ENCODE measurements around the gene LRGUK.
"Not testable (repeated sequence)": the region's sequence is repeated elsewhere in the genome, so short reads cannot be mapped to it uniquely, and the experiment has no call there.

LRGUK gene

DNA sequence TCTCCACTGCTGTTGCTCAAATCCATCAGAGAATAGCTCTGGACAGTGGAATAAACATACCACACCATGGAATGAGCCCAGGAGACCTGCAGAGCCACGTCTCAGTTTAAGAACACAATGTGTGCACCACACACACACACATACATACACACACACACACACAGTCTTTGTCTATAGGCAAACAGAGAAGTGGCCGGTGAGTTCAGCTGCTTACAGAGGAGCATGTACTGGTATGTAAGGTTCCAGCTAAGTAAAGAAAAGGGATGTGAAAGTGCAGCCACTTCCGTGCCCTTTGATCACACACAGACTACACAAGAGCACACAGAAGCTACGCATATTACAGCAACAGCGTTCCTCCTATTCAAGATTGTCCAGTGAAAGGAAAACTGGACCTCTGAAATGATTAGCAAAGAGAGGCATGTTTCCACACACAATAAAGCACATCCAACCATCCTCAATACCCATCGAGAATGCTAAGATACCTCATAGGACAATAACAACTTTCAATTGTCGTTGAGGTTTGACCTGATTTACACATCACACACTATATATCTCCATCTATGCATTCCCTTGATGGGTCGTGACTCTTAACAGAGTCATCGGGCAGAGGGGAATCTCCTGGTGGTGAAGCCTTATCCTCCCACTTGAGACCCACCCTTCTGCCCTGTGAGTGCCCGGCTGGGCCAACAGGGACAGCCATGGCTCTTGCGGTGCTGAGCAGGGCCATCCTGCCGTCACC, 166.0 kb downstream of the LRGUK start:
- Histone ChIP-seq H2AFZ (ENCODE audit: low read depth, low read length) (no peak overlapping the region), H3K9ac (ENCODE audit: low read length) (no peak overlapping the region), H3K36me3 (ENCODE audit: control insufficient read depth in 1 of 2, insufficient read depth in 2 of 2, low read depth in 1 of 2, low read length in 2 of 2) (peaks cover 23 to 49% of the 10 kb centered on the region in 2 experiments), H3K14ac (ENCODE audit: low read length in 2 of 2) (no peak overlapping the region), H3K18ac (ENCODE audit: low read depth in 1 of 2, low read length in 2 of 2) (no peak overlapping the region), H4K91ac (ENCODE audit: low read length) (no peak overlapping the region), H2BK15ac (ENCODE audit: low read depth, poor library complexity, severe bottlenecking) (no peak overlapping the region), H3K79me1 (replicated peaks; ENCODE audit: low read length, poor library complexity, severe bottlenecking) (no peaks in the 10 kb centered on the region), H3K4me3 (ENCODE audit: insufficient read depth in 1 of 2, low read depth in 1 of 2, low read length in 2 of 2) (no peak overlapping the region), H3K27me3 (ENCODE audit: control insufficient read depth in 1 of 2, insufficient read depth in 1 of 2, low read length in 2 of 2) (no peaks in the 10 kb centered on the region), H3K27ac (ENCODE audit: low read length, poor library complexity, severe bottlenecking) (no peak overlapping the region), H2BK12ac (ENCODE audit: low read length in 2 of 2) (no peak overlapping the region), H3K9me3 (ENCODE audit: control insufficient read depth, low read length) (no peaks in the 10 kb centered on the region), H3K4me1 (ENCODE audit: control insufficient read depth, insufficient read depth, low read depth, low read length) (no peaks in the 10 kb centered on the region), H3K23ac (ENCODE audit: low read length in 2 of 2) (no peak overlapping the region), H4K8ac (ENCODE audit: low read length) (no peak overlapping the region), H2BK5ac (ENCODE audit: low read depth, low read length, poor library complexity, severe bottlenecking) (no peak overlapping the region), H2AK5ac (ENCODE audit: low read length, severe bottlenecking) (no peak overlapping the region), H2BK120ac (ENCODE audit: low read depth, low read length) (no peak overlapping the region), H3K4ac (ENCODE audit: low read depth in 1 of 2, low read length in 2 of 2) (no peak overlapping the region), H3K4me2 (ENCODE audit: low read length, poor library complexity, severe bottlenecking) (no peak overlapping the region)
- DNase-seq: no peak
- WGBS: 96% methylated on average over 11 of the region's 12 CpGs

DNA sequence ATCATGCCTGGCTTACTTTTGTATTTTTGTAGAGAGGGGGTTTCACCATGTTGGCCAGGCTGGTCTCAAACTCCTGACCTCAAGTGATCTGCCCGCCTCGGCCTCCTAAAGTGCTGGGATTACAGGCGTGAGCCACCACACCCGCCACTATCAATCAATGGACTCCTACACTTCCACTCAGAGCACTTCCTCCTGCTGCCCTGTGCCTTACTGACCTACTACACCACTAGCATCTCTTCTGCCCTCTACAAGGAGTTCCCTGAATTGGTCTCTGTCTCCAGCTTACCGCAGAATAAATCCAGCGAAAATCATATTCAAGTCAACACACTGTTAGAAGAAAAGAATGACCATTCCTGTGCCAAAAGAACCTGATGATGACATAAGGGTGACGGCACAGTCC, 168.8 kb downstream of the LRGUK start:
- peaks cover 23 to 77% of the 10 kb centered on the region in 2 experiments for H3K36me3 ChIP-seq (ENCODE audit: control insufficient read depth in 1 of 2, insufficient read depth in 2 of 2, low read depth in 1 of 2, low read length in 2 of 2)

GRCh38 chr7:134297489-134297888, 170.3 kb downstream of the LRGUK start:
- Histone ChIP-seq H3K79me1 (replicated peaks; ENCODE audit: low read length, poor library complexity, severe bottlenecking) (no peaks in the 10 kb centered on the region), H3K36me3 (ENCODE audit: control insufficient read depth in 1 of 2, insufficient read depth in 2 of 2, low read depth in 1 of 2, low read length in 2 of 2) (peaks cover 23 to 85% of the 10 kb centered on the region in 2 experiments), H3K27ac (ENCODE audit: low read length, poor library complexity, severe bottlenecking) (no peak overlapping the region), H3K14ac (ENCODE audit: low read length in 2 of 2) (no peak overlapping the region), H3K9ac (ENCODE audit: low read length) (no peak overlapping the region), H3K18ac (ENCODE audit: low read depth in 1 of 2, low read length in 2 of 2) (no peak overlapping the region), H3K4me2 (ENCODE audit: low read length, poor library complexity, severe bottlenecking) (no peak overlapping the region), H2AFZ (ENCODE audit: low read depth, low read length) (no peak overlapping the region), H3K4ac (ENCODE audit: low read depth in 1 of 2, low read length in 2 of 2) (no peak overlapping the region), H3K4me3 (ENCODE audit: insufficient read depth in 1 of 2, low read depth in 1 of 2, low read length in 2 of 2) (no peak overlapping the region), H2BK15ac (ENCODE audit: low read depth, poor library complexity, severe bottlenecking) (no peak overlapping the region), H2BK5ac (ENCODE audit: low read depth, low read length, poor library complexity, severe bottlenecking) (no peak overlapping the region), H4K91ac (ENCODE audit: low read length) (no peak overlapping the region), H2BK120ac (ENCODE audit: low read depth, low read length) (no peak overlapping the region), H3K9me3 (ENCODE audit: control insufficient read depth, low read length) (no peaks in the 10 kb centered on the region), H2AK5ac (ENCODE audit: low read length, severe bottlenecking) (no peak overlapping the region), H4K8ac (ENCODE audit: low read length) (no peak overlapping the region), H3K27me3 (ENCODE audit: control insufficient read depth in 1 of 2, insufficient read depth in 1 of 2, low read length in 2 of 2) (no peaks in the 10 kb centered on the region), H3K4me1 (ENCODE audit: control insufficient read depth, insufficient read depth, low read depth, low read length) (peaks cover 2% of the 10 kb centered on the region), H3K23ac (ENCODE audit: low read length in 2 of 2) (no peak overlapping the region), H2BK12ac (ENCODE audit: low read length in 2 of 2) (no peak overlapping the region)
- no peak for DNase-seq
- WGBS: 100% methylated on average over 2 of the region's 2 CpGs

More for the DNA sequence above, 168.8 kb downstream of the LRGUK start:
- H3K23ac ChIP-seq (ENCODE audit: low read length in 2 of 2); DNase-seq; H3K18ac ChIP-seq (ENCODE audit: low read depth in 1 of 2, low read length in 2 of 2); H3K9ac ChIP-seq (ENCODE audit: low read length); H3K14ac ChIP-seq (ENCODE audit: low read length in 2 of 2); H3K4me3 ChIP-seq (ENCODE audit: insufficient read depth in 1 of 2, low read depth in 1 of 2, low read length in 2 of 2); H2BK120ac ChIP-seq (ENCODE audit: low read depth, low read length); H2BK12ac ChIP-seq (ENCODE audit: low read length in 2 of 2); H2BK5ac ChIP-seq (ENCODE audit: low read depth, low read length, poor library complexity, severe bottlenecking); H2AFZ ChIP-seq (ENCODE audit: low read depth, low read length); H3K27me3 ChIP-seq (ENCODE audit: control insufficient read depth in 1 of 2, insufficient read depth in 1 of 2, low read length in 2 of 2); H3K4ac ChIP-seq (ENCODE audit: low read depth in 1 of 2, low read length in 2 of 2); H3K27ac ChIP-seq (ENCODE audit: low read length, poor library complexity, severe bottlenecking); H3K4me1 ChIP-seq (ENCODE audit: control insufficient read depth, insufficient read depth, low read depth, low read length); H3K9me3 ChIP-seq (ENCODE audit: control insufficient read depth, low read length); H3K4me2 ChIP-seq (ENCODE audit: low read length, poor library complexity, severe bottlenecking); H4K91ac ChIP-seq (ENCODE audit: low read length); H4K8ac ChIP-seq (ENCODE audit: low read length); H3K79me1 ChIP-seq (replicated peaks; ENCODE audit: low read length, poor library complexity, severe bottlenecking); H2AK5ac ChIP-seq (ENCODE audit: low read length, severe bottlenecking); H2BK15ac ChIP-seq (ENCODE audit: low read depth, poor library complexity, severe bottlenecking): not testable (repeated sequence)
- WGBS: 85% methylated on average over 7 of the region's 7 CpGs

DNA sequence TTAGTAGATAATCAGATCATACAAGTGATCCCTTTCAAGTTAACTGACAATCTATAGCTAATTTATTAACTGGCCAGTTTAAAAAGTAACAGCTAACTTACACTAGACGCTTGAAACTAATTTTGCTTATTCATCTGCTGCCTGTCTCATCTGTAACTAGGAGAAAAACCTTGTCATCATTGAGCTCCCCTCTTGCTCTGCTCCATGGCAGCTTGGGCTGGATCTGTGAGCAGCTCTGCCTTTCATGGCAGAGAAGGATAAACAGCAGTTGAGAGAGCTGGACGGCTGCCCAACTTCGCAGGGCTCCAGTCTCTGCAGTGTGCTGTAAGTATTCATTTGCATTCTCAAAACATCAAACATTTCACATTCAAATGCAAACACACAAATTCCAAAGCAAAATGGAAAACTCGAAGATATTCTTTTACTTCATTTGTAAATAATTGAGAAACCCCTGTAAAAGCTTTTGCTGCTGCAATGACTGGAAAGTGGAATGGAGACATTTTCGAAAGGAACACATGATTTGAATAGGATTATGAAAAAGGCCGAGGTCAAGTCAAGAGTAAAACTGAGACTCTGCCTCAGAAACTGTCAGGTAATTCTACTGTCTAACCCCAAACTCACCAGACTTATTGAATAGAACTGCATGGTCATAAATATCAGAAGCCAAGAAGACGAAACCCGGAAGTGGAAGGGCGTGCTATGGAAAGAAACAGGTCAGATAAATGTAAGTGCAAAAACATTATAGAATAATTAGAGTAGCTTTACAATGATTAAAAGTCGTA, 172.0 kb downstream of the LRGUK start:
- Histone ChIP-seq H2BK120ac (ENCODE audit: low read depth, low read length) (no peak overlapping the region), H3K4me3 (ENCODE audit: insufficient read depth in 1 of 2, low read depth in 1 of 2, low read length in 2 of 2) (no peak overlapping the region), H3K27me3 (ENCODE audit: control insufficient read depth in 1 of 2, insufficient read depth in 1 of 2, low read length in 2 of 2) (no peaks in the 10 kb centered on the region), H3K23ac (ENCODE audit: low read length in 2 of 2) (no peak overlapping the region), H3K9me3 (ENCODE audit: control insufficient read depth, low read length) (no peaks in the 10 kb centered on the region), H2BK5ac (ENCODE audit: low read depth, low read length, poor library complexity, severe bottlenecking) (no peak overlapping the region), H4K91ac (ENCODE audit: low read length) (no peak overlapping the region), H3K14ac (ENCODE audit: low read length in 2 of 2) (no peak overlapping the region), H3K4me2 (ENCODE audit: low read length, poor library complexity, severe bottlenecking) (no peak overlapping the region), H2AFZ (ENCODE audit: low read depth, low read length) (no peak overlapping the region), H3K4me1 (ENCODE audit: control insufficient read depth, insufficient read depth, low read depth, low read length) (peaks cover 2% of the 10 kb centered on the region), H4K8ac (ENCODE audit: low read length) (no peak overlapping the region), H3K27ac (ENCODE audit: low read length, poor library complexity, severe bottlenecking) (no peak overlapping the region), H3K18ac (ENCODE audit: low read depth in 1 of 2, low read length in 2 of 2) (no peak overlapping the region), H3K9ac (ENCODE audit: low read length) (no peak overlapping the region), H3K79me1 (replicated peaks; ENCODE audit: low read length, poor library complexity, severe bottlenecking) (no peaks in the 10 kb centered on the region), H2BK12ac (ENCODE audit: low read length in 2 of 2) (no peak overlapping the region), H2BK15ac (ENCODE audit: low read depth, poor library complexity, severe bottlenecking) (no peak overlapping the region), H2AK5ac (ENCODE audit: low read length, severe bottlenecking) (no peak overlapping the region), H3K4ac (ENCODE audit: low read depth in 1 of 2, low read length in 2 of 2) (no peak overlapping the region), H3K36me3 (ENCODE audit: control insufficient read depth in 1 of 2, insufficient read depth in 2 of 2, low read depth in 1 of 2, low read length in 2 of 2) (peaks cover 18 to 84% of the 10 kb centered on the region in 2 experiments)
- DNase-seq: peak; percentile 12
- WGBS: 96% methylated on average over 5 of the region's 10 CpGs

Measured in mesenchymal stem cell (in vitro differentiated cells and primary cell).